ENCODE measurements around the gene DCBLD1.

- TF ChIP-seq CTCF (IDR thresholded peaks at IDR 0.05) (no peak), EZH2phosphoT487 (IDR thresholded peaks at IDR 0.05) (no peak)
Measured at GRCh38 chr6:117448732-117449485, 33.6 kb upstream of the DCBLD1 start.

Measured in neural progenitor cell (in vitro differentiated cells).